ENCODE data around the gene STEAP2.
"Not testable (repeated sequence)": the region's sequence is repeated elsewhere in the genome, so short reads cannot be mapped to it uniquely, and the experiment has no call there.

Gene STEAP2

GRCh38 chr7:90233569-90233968 lies 22.0 kb downstream of the STEAP2 start:
- DNase-seq (ENCODE audit: low spot score): no peak

DNA sequence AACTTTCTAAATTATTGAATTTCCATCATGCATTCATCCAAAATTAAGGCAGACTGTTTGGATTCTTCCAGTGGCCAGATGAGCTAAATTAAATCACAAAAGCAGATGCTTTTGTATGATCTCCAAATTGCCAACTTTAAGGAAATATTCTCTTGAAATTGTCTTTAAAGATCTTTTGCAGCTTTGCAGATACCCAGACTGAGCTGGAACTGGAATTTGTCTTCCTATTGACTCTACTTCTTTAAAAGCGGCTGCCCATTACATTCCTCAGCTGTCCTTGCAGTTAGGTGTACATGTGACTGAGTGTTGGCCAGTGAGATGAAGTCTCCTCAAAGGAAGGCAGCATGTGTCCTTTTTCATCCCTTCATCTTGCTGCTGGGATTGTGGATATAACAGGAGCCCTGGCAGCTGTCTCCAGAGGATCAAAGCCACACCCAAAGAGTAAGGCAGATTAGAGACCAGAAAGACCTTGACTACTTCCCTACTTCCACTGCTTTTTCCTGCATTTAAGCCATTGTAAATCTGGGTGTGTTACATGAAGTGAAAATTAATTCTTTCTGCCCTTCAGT lies 25.3 kb downstream of the STEAP2 start:
- no peak for DNase-seq (ENCODE audit: low spot score)

DNA sequence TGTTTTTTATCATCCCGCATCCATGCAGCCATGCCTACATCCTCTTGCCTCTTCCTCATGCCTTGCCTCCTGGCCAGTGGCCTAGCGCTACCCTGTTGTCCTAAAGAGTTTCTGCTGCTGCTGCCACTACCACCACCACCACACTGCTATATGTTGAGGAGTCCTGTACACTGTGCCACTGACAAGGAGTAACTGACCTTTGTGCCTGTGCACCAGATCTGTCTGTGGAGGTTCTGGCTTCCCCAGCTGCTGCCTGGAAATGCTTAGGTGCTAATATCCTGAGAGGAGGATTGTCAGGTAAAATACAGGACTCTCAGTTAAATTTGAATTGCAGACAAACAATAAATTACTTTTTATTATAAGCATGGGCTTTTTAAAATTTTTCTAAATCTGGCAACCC lies 26.5 kb downstream of the STEAP2 start:
- DNase-seq (ENCODE audit: low spot score): no peak

- DNase-seq (ENCODE audit: low spot score): no peak
Observed at GRCh38 chr7:90238583-90238982, 27.0 kb downstream of the STEAP2 start.

DNA sequence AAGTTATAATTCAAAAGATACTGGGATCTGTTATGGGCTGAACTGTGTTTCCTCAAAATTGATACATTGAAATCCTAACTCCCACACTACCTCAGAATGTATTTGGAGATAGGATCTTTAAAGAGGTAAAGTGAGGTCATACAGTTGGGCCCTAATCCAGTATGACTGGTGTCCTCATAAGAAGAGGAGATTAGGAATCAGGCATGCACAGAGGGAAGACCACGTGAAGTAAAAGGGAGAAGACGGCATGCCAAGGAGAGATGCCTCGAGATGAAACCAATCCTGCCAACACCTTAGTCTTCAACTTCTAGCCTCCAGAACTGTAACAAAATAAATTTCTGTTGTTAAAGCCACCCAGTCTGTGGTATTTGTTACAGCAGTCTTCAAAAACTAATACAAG lies 27.5 kb downstream of the STEAP2 start:
- DNase-seq (ENCODE audit: low spot score): no peak

DNA sequence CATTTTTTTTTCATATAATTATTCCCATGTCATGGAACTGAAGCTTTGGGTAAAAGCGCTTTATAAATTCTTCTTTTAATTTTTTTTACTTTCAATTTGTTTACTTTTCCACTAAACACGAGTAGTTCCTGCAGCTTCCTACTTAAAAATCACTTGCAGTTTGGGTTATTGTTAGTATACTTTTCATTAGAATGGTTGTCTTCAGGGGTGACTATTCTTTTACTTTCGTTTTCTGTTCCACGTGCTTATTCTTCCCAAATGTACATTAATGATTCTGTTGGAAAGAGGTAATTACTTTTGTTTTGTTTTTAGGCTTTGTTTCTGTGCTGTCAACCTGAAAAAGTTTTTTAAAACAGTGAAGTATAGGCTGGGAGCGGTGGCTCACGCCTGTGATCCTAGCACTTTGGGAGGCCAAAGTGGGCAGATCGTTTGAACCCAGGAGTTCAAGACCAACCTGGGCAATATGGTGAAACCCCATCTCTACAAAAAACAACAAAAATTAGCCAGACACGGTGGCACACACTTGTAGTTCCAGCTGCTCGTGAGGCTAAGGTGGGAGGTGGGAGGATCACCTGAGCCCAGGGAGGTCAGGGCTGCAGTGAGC lies 28.2 kb downstream of the STEAP2 start:
- DNase-seq (ENCODE audit: low spot score): no peak

DNA sequence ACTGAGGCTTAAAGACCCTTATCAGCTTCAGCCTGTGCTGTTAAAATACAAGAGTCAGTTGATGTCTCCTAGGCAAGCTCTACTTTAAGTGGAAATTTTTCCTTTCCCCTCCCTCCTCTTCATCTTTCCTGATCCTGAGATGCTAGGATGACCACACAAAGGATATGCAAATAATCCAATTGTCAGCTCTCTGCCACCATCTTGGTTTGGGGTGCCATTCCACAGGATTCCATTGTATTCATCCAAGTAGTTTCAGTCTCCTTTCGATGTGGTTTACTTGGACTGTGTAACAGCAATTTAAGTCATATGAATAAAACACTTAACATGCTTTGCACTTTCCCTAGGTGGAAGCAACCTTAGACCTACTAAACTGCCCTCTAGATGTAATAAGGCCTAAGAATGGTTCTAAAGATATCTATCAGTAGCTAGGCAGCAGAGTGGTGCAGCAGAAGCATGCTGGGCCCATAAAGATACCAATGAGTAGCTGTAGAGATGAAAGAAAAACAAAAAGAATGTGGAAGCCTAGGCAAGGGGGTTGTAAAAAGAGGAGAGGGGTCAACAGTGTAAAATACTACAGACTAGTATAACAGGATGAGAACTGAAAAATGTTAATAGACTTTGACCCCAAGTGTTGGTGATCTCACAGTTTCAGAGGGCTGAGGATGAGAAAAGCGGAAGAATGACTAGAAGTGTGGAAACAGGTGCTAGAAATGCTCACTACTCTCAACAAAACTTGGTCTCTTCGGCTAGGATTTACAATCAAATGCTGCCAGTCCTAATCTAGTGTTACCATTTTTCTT lies 31.0 kb downstream of the STEAP2 start:
- DNase-seq (ENCODE audit: low spot score): no peak

DNA sequence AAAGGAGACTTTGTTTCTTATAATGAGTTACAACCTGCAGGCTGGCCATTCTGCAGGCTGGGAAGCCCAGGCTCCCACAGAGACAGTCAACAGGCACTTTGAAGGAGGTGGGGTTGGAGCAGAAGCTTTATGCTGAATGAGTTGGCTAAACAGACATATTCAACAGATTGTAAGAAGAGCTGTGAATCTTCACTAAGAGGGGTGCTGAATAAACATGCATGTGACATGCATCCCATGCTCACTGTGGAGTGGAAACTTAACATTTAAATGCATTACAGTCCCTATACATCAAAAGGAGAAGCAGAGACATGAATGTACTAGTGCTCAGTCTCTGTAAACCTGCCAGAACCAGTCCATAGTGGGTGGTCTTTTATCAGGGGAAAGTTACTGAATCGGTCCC lies 32.0 kb downstream of the STEAP2 start:
- no peak for DNase-seq (ENCODE audit: low spot score)

DNA sequence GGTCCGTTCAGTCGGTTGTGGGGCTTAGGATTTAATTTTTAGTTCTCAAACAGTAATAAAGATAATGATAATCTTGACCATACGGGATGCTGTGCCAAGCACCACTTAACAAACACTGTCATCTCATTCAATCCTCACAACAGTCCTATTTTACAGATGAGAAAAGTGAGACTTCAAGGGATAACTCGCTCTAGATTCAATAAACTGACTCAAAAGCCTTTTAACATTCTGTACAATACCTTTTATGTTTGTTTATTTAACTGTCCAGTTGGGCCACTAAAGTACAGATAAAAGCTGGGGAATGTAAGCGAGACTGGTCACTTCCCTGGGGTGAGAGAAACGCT lies 33.0 kb downstream of the STEAP2 start:
- no peak for DNase-seq (ENCODE audit: low spot score)

- peak; percentile 87 for DNase-seq (ENCODE audit: low spot score)
Observed at GRCh38 chr7:90244909-90245851, 33.6 kb downstream of the STEAP2 start, which contains the start of gene CFAP69. Gene CFAP69 (plus strand): TSS chr7:90245174. CDS start chr7:90245425, 251 bp downstream.

- no peak for DNase-seq (ENCODE audit: low spot score)
Observed at GRCh38 chr7:90246171-90246570, 34.6 kb downstream of the STEAP2 start.

DNA sequence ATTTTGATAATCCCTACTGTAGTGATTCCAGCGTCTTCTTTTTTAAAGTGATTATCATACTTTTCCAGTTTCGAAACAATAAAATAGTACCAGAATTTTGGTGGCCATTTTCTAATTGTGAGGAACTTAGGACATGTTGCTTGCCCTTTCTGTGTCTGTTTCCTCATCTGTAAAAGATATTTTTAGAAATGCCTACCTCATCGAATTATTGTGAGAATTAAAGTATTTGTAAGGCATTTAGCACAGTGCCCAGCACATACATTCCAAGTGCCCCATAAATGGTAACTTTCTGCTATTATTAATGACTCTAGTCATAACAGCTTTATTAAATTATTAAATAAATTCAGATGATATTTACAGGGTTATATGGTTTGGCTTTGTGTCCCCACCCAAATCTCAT lies 37.2 kb downstream of the STEAP2 start:
- no peak for DNase-seq (ENCODE audit: low spot score)

- DNase-seq (ENCODE audit: low spot score): no peak
Observed at GRCh38 chr7:90250601-90251303, 39.2 kb downstream of the STEAP2 start.

DNA sequence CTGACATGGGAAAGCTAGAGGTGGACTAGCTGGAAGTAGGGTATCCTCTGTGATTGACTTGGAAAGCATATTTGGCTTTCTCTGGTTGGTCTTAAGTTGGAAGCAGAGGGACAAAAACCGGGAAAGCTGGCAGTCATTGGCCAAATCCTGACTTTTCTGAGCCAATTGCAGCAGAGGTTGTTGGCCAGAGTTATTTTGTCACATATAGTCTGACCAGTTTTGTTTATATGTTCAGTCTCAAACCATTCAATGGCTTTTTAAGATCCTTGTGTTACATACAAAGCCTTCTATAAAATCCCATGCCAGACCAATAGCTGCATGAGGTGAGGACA lies 39.7 kb downstream of the STEAP2 start:
- no peak for DNase-seq (ENCODE audit: low spot score)

DNA sequence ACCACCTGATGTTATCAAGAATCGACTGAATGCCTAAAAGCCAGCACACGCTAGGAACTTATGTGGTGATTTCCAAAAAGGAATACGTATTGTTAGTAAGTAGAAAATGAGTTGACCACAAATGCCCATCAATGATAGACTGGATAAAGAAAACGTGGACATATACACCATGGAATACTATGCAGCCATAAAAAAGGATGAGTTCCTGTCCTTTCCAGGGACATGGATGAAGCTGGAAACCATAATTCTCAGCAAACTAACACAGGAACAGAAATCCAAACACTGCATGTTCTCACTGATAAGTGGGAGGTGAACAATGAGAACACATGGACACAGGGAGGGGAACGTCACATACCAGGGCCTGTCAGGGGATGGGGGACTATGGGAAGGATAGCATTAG lies 44.5 kb downstream of the STEAP2 start:
- not testable (repeated sequence) for DNase-seq (ENCODE audit: low spot score)

GRCh38 chr7:90256778-90257177 lies 45.2 kb downstream of the STEAP2 start:
- no peak for DNase-seq (ENCODE audit: low spot score)

GRCh38 chr7:90261441-90261840 lies 49.9 kb downstream of the STEAP2 start:
- DNase-seq (ENCODE audit: low spot score): no peak

DNA sequence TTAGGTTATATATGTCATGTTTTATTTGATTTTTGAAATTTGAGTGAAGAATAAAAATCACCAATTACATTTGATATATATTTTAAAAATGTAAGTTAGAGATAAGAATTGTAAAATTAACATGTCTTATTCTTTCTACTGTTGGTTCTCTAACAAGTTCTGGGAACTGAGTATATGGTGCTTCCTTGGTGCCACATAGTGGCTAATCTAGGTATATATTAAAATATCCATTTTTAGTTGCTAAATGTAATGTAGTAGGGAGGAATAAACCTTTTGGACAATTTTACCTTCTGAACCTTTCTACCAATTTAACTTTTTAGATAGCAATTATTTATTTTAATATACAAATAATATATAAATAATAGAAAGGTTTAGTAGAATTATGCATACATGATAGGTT lies 50.9 kb downstream of the STEAP2 start:
- DNase-seq (ENCODE audit: low spot score): no peak

- DNase-seq (ENCODE audit: low spot score): no peak
Observed at GRCh38 chr7:90266808-90267207, 55.3 kb downstream of the STEAP2 start.

GRCh38 chr7:90267263-90267858 lies 55.8 kb downstream of the STEAP2 start:
- no peak for DNase-seq (ENCODE audit: low spot score)

- DNase-seq (ENCODE audit: low spot score): no peak
Observed at GRCh38 chr7:90269163-90269562, 57.6 kb downstream of the STEAP2 start.

Data from CD4-positive, alpha-beta T cell treated with Interleukin-2 at 100 ng/mL for 4 hours (primary cell).